Measurements from ENCODE around the gene GRID1. TPM values are rescaled to one million over a fixed set of nuclear protein-coding genes. Genes with fewer than 3 reads are reported as not detected.

Gene GRID1
- polyA plus RNA-seq, 1 donor (not counting 4 experiments of a cell fraction or from before 2014, with no cell fraction given), result 0.01 TPM

DNA sequence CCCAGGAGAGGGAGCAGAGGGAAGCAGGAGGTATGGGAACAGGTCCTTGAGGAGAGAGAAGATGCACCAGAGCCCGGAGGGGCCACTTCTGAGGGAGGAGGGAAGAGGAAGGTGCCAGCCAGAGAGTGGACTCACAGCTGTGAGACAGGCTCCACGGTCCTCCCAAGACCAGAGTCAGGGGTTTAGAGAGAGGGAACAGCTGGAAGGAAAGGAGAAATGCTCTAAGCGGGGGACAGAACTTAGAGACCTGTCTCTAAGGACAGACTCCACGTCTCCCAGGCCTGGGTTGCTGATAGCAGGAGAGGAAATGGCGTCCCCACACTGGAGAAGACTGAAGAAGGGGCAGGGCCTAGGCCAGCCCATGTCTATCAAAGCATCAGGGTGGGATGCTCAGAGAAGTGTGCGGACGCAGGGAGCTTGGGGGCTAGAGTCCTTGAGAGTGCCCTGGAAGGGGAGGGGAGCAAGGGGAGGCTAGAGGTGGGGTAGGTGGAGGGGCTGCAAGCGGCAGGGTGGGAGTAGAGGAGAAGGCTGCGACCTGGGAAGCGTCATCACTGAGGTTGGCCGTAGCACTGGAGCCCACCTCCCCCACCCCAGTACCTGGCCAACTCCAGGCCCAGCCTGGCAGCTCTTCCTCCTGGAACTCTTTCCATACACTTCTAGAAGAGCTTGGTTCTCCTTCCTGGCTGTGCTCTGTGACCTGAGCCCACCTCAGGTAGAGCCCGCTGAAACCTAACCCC is 25.6 kb upstream of the GRID1 start:
- Histone ChIP-seq H3K79me2 (ENCODE audit: control insufficient read depth, insufficient read depth, low read length) (no peaks in the 10 kb centered on the region), H2AFZ (ENCODE audit: control insufficient read depth, low read length) (no peak overlapping the region), H3K4me2 (ENCODE audit: control insufficient read depth, extremely low read depth, insufficient read depth, low read depth, low read length) (no peak overlapping the region), H3K9ac (ENCODE audit: control insufficient read depth, extremely low read depth, insufficient read depth, low read length) (no peak overlapping the region), H3K9me3 (ENCODE audit: control insufficient read depth, low read depth, low read length) (no peaks in the 10 kb centered on the region), H3K27ac (ENCODE audit: control insufficient read depth, insufficient read depth, low read length) (no peak overlapping the region), H4K20me1 (ENCODE audit: control insufficient read depth, extremely low read depth, insufficient read depth, low read length) (no peaks in the 10 kb centered on the region), H3K27me3 (ENCODE audit: control insufficient read depth, extremely low read depth, insufficient read depth, low read length) (peaks cover 16% of the 10 kb centered on the region), H3K4me3 (ENCODE audit: control insufficient read depth in 2 of 3, extremely low read depth in 1 of 3, insufficient read depth in 2 of 3, low read depth in 1 of 3, low read length in 3 of 3) (no peak overlapping the region), H3K4me1 (ENCODE audit: control insufficient read depth, extremely low read depth, insufficient read depth, low read length) (peaks cover 10% of the 10 kb centered on the region), H3K36me3 (ENCODE audit: control insufficient read depth in 2 of 2, extremely low read depth in 1 of 2, insufficient read depth in 2 of 2, low read length in 2 of 2) (no peaks in the 10 kb centered on the region), H3K9me1 (ENCODE audit: control insufficient read depth, extremely low read depth, insufficient read depth, low read length) (no peaks in the 10 kb centered on the region)
- FAIRE-seq (no peak), DNase-seq (ENCODE audit: low read depth, low spot score) (no peak)
- dilution Hi-C loops (cut with MboI; ENCODE audit: extremely low pct_ligation_motif_present, low sequenced_read_pairs), result no loop called here
- no peak for TF ChIP-seq EZH2 (IDR thresholded peaks at IDR 0.05; ENCODE audit: low read length)
- TF ChIP-seq, protein P1, sequence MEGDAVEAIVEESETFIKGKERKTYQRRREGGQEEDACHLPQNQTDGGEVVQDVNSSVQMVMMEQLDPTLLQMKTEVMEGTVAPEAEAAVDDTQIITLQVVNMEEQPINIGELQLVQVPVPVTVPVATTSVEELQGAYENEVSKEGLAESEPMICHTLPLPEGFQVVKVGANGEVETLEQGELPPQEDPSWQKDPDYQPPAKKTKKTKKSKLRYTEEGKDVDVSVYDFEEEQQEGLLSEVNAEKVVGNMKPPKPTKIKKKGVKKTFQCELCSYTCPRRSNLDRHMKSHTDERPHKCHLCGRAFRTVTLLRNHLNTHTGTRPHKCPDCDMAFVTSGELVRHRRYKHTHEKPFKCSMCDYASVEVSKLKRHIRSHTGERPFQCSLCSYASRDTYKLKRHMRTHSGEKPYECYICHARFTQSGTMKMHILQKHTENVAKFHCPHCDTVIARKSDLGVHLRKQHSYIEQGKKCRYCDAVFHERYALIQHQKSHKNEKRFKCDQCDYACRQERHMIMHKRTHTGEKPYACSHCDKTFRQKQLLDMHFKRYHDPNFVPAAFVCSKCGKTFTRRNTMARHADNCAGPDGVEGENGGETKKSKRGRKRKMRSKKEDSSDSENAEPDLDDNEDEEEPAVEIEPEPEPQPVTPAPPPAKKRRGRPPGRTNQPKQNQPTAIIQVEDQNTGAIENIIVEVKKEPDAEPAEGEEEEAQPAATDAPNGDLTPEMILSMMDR (optimal IDR thresholded peaks at IDR 0.05 in 1 of 3, IDR thresholded peaks at IDR 0.05 in 1 of 3, conservative IDR thresholded peaks at IDR 0.05 in 1 of 3; ENCODE audit: extremely low read depth in 1 of 3, insufficient read depth in 2 of 3, low read length in 3 of 3), result no peak

DNA sequence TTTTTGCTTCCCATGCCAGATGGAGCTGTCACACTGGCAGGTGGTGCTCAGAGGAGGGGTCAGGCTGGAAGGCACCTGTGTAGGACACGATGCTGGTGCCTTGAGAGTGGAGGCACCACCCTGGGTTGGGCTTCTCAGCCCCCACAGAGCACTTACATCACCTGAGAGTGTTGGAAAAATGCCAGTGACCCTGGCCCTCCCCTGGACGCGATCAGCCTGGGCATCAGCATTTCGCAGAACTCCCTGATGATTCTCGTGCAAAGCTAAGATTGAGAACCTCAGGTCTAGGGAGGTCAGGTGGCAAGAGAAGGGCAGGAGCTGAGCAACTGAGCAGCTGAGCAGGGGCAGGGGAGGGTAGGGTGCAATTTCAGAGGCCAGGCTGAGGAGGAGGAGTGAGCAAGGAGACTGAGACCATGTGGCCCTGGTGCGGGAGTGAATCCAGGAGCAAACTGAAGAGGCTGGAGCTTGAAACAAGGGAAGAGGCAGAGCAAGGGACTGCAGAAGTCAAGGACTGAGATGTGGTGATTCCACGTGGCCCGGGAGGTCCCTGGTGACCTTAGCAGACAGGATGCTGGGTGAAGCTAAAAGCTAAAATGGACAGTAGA is 24.7 kb upstream of the GRID1 start:
- no peak for TF ChIP-seq EZH2 (IDR thresholded peaks at IDR 0.05; ENCODE audit: low read length)
- TF ChIP-seq, protein P1 (optimal IDR thresholded peaks at IDR 0.05 in 1 of 3, IDR thresholded peaks at IDR 0.05 in 1 of 3, conservative IDR thresholded peaks at IDR 0.05 in 1 of 3; ENCODE audit: extremely low read depth in 1 of 3, insufficient read depth in 2 of 3, low read length in 3 of 3), result no peak
- dilution Hi-C loops (cut with MboI; ENCODE audit: extremely low pct_ligation_motif_present, low sequenced_read_pairs), result no loop called here

More for the DNA sequence above, 24.7 kb upstream of the GRID1 start:
- DNase-seq (ENCODE audit: low read depth, low spot score), result no peak
- no peaks in the 10 kb centered on the region for H4K20me1 ChIP-seq (ENCODE audit: control insufficient read depth, extremely low read depth, insufficient read depth, low read length)
- no peaks in the 10 kb centered on the region for H3K36me3 ChIP-seq (ENCODE audit: control insufficient read depth in 2 of 2, extremely low read depth in 1 of 2, insufficient read depth in 2 of 2, low read length in 2 of 2)
- FAIRE-seq, result no peak
- H3K9me3 ChIP-seq (ENCODE audit: control insufficient read depth, low read depth, low read length), result no peaks in the 10 kb centered on the region
- H2AFZ ChIP-seq (ENCODE audit: control insufficient read depth, low read length), result no peak overlapping the region
- H3K9ac ChIP-seq (ENCODE audit: control insufficient read depth, extremely low read depth, insufficient read depth, low read length), result no peak overlapping the region
- no peak overlapping the region for H3K4me3 ChIP-seq (ENCODE audit: control insufficient read depth in 2 of 3, extremely low read depth in 1 of 3, insufficient read depth in 2 of 3, low read depth in 1 of 3, low read length in 3 of 3)
- H3K4me2 ChIP-seq (ENCODE audit: control insufficient read depth, extremely low read depth, insufficient read depth, low read depth, low read length), result no peak overlapping the region
- no peak overlapping the region for H3K27ac ChIP-seq (ENCODE audit: control insufficient read depth, insufficient read depth, low read length)
- H3K4me1 ChIP-seq (ENCODE audit: control insufficient read depth, extremely low read depth, insufficient read depth, low read length), result peaks cover 10% of the 10 kb centered on the region
- peaks cover 16% of the 10 kb centered on the region for H3K27me3 ChIP-seq (ENCODE audit: control insufficient read depth, extremely low read depth, insufficient read depth, low read length)
- H3K79me2 ChIP-seq (ENCODE audit: control insufficient read depth, insufficient read depth, low read length), result no peaks in the 10 kb centered on the region
- no peaks in the 10 kb centered on the region for H3K9me1 ChIP-seq (ENCODE audit: control insufficient read depth, extremely low read depth, insufficient read depth, low read length)
